GM23248 (cell line): Measurements from ENCODE around the gene PTGFRN. TPM values are rescaled to one million over a fixed set of nuclear protein-coding genes. Genes with fewer than 3 reads are reported as not detected.

Experiments used
- DNase-seq: peaks from one replicate; pipeline ENCODE4 v3.0.0-alpha.2; 2015
- H2AFZ ChIP-seq: fragments of 200-600 bp; sonication (generic); 2 replicates; pipeline ENCODE4 v1.6.1; 2016; ENCODE audit warnings: antibody characterized with exemption
- H3F3A ChIP-seq: fragments of 200-600 bp; sonication (generic); 2 replicates; pipeline ENCODE4 v1.6.1; 2016; ENCODE audit warnings: mild to moderate bottlenecking, antibody characterized with exemption, mixed run types; ENCODE audit not compliant: insufficient read depth
- H3K27ac ChIP-seq: fragments of 200-600 bp; sonication (generic); 2 replicates; pipeline ENCODE4 v1.5.1; 2016; ENCODE audit warnings: mild to moderate bottlenecking
- H3K27me3 ChIP-seq: fragments of 200-600 bp; sonication (generic); replicated peaks from 2 replicates; pipeline ENCODE4 v1.6.1; 2016; ENCODE audit warnings: mild to moderate bottlenecking; ENCODE audit not compliant: insufficient read depth
- H3K36me3 ChIP-seq: fragments of 200-600 bp; sonication (generic); 2 replicates; pipeline ENCODE4 v1.6.1; 2016; ENCODE audit warnings: low read depth, mild to moderate bottlenecking
- H3K4me1 ChIP-seq: fragments of 200-600 bp; sonication (generic); 2 replicates; pipeline ENCODE4 v1.6.1; 2016; ENCODE audit warnings: mild to moderate bottlenecking; ENCODE audit not compliant: insufficient read depth
- H3K4me2 ChIP-seq: fragments of 200-600 bp; sonication (generic); one replicate; pipeline ENCODE4 v1.6.1; 2016; ENCODE audit warnings: mild to moderate bottlenecking; ENCODE audit not compliant: unreplicated experiment
- H3K4me3 ChIP-seq: fragments of 200-600 bp; sonication (generic); 2 replicates; pipeline ENCODE4 v1.5.1; 2016; ENCODE audit warnings: mild to moderate bottlenecking
- H3K79me2 ChIP-seq: fragments of 200-600 bp; sonication (generic); 2 replicates; pipeline ENCODE4 v1.6.1; 2016; ENCODE audit warnings: mild to moderate bottlenecking; ENCODE audit not compliant: insufficient read depth
- H3K9ac ChIP-seq: fragments of 200-600 bp; sonication (generic); 2 replicates; pipeline ENCODE4 v1.6.1; 2016; ENCODE audit warnings: mild to moderate bottlenecking
- H3K9me2 ChIP-seq: fragments of 200-600 bp; sonication (generic); 2 replicates; pipeline ENCODE4 v1.6.1; 2016; ENCODE audit warnings: mixed run types, mild to moderate bottlenecking, moderate library complexity; ENCODE audit not compliant: insufficient read depth
- H3K9me3 ChIP-seq: fragments of 200-600 bp; sonication (generic); one replicate; pipeline ENCODE4 v1.6.1; 2017; ENCODE audit warnings: low read depth
- H4K20me1 ChIP-seq: fragments of 200-600 bp; sonication (generic); 2 replicates; pipeline ENCODE4 v1.6.0; 2016; ENCODE audit not compliant: insufficient read depth
- EZH2 ChIP-seq: fragments of 200-600 bp; sonication (generic); IDR thresholded peaks from 2 replicates; pipeline ENCODE4 v1.6.1; 2018; ENCODE audit warnings: antibody characterized with exemption, mild to moderate bottlenecking; ENCODE audit not compliant: insufficient read depth, poor library complexity, severe bottlenecking
- EZH2phosphoT487 ChIP-seq: fragments of 200-600 bp; sonication (generic); IDR thresholded peaks from 2 replicates; pipeline ENCODE4 v1.6.1; 2018; ENCODE audit warnings: antibody characterized with exemption, moderate library complexity, mild to moderate bottlenecking, low read depth; ENCODE audit not compliant: insufficient read depth
- WGBS, 2 experiments: methylation state at CpG; one replicate each; pipeline ENCODE4 v1.1.6; 2015 to 2017; ENCODE audit warnings: low lambda C conversion rate in 2 of 2, low coverage in 1 of 2; ENCODE audit errors: missing lambda C conversion rate in 2 of 2; 5-methylcytosine and 5-hydroxymethylcytosine counted together
- in situ Hi-C: fragments of 300-500 bp; cut with MboI; formaldehyde crosslinking; loops from 2 replicates; pipeline ENCODE4 v1.15.0; 2020
- polyA plus RNA-seq: library from polyadenylated mRNA; unstranded; fragments of >200 nt; fragmentation: Nextera tagmentation; extraction: Ambion mirVana; gene quantifications from 2 replicates; pipeline ENCODE4 v1.2.1, GENCODE V29; 2016
- total RNA-seq: library from RNA; depleted of rRNA; stranded (reverse); fragments of >200 nt; shearing (Covaris generic); gene quantifications from 2 replicates; pipeline ENCODE4 v1.2.3, GENCODE V29; 2014

The PTGFRN gene
- total and polyA plus RNA-seq, 2 experiments from 2014 or later, result 14.7 to 25.7 TPM

GRCh38 chr1:116911188-116911553 is 1.5 kb downstream of the PTGFRN start:
- Histone ChIP-seq H2AFZ (peak overlapping the region; percentile 87; the same call in 1 of the 2 replicates), H3K9me3 (no peaks in the 10 kb centered on the region), H3K79me2 (no peaks in the 10 kb centered on the region), H3K36me3 (no peaks in the 10 kb centered on the region), H3K27me3 (no peaks in the 10 kb centered on the region), H3K9me2 (no peaks in the 10 kb centered on the region), H3K9ac (peak overlapping the region; percentile 80; the same call in 1 of the 2 replicates), H3K27ac (no peak overlapping the region), H3K4me1 (no peaks in the 10 kb centered on the region), H4K20me1 (no peaks in the 10 kb centered on the region), H3K4me2 (peak overlapping the region; percentile 86), H3K4me3 (peak overlapping the region; percentile 79), H3F3A (peaks cover 3% of the 10 kb centered on the region; the same call in 1 of the 2 replicates)
- no peak for DNase-seq
- in situ Hi-C loops, result no loop called here
- WGBS, 2 experiments, result 77 to 79% methylated on average over 6 of the region's 6 CpGs
- TF ChIP-seq EZH2phosphoT487 (no peak), EZH2 (no peak)

GRCh38 chr1:116911779-116912469 is 2.2 kb downstream of the PTGFRN start:
- no peaks in the 10 kb centered on the region for H3K36me3 ChIP-seq
- no peak overlapping the region; the same call in 1 of the 2 replicates for H3K4me3 ChIP-seq
- peaks cover 3% of the 10 kb centered on the region; the same call in 1 of the 2 replicates for H3F3A ChIP-seq
- no peaks in the 10 kb centered on the region for H3K9me3 ChIP-seq
- no peak overlapping the region for H2AFZ ChIP-seq
- no peaks in the 10 kb centered on the region for H3K4me1 ChIP-seq
- H3K27me3 ChIP-seq, result no peaks in the 10 kb centered on the region
- H3K79me2 ChIP-seq, result no peaks in the 10 kb centered on the region
- no peaks in the 10 kb centered on the region for H3K9me2 ChIP-seq
- 83 to 88% methylated on average over 6 of the region's 6 CpGs for WGBS, 2 experiments
- no peak overlapping the region for H3K4me2 ChIP-seq
- in situ Hi-C loops, result no loop called here
- H4K20me1 ChIP-seq, result no peaks in the 10 kb centered on the region
- no peak overlapping the region for H3K27ac ChIP-seq
- TF ChIP-seq EZH2phosphoT487 (no peak), EZH2 (no peak)
- DNase-seq, result no peak
- H3K9ac ChIP-seq, result no peak overlapping the region

GRCh38 chr1:116912846-116913245 is 3.1 kb downstream of the PTGFRN start:
- no peak for DNase-seq
- TF ChIP-seq EZH2, result no peak
- Histone ChIP-seq H3K4me2 (no peak overlapping the region), H3F3A (peaks cover 3% of the 10 kb centered on the region; the same call in 1 of the 2 replicates), H3K4me3 (no peak overlapping the region), H3K9me2 (no peaks in the 10 kb centered on the region), H3K9ac (no peak overlapping the region), H2AFZ (no peak overlapping the region), H3K27ac (no peak overlapping the region), H4K20me1 (no peaks in the 10 kb centered on the region), H3K79me2 (no peaks in the 10 kb centered on the region), H3K4me1 (no peaks in the 10 kb centered on the region), H3K36me3 (no peaks in the 10 kb centered on the region), H3K9me3 (no peaks in the 10 kb centered on the region), H3K27me3 (no peaks in the 10 kb centered on the region)
- in situ Hi-C loops, result no loop called here
- 97 to 100% methylated on average over 2 of the region's 2 CpGs for WGBS, 2 experiments

- H3K4me3 ChIP-seq, result no peak overlapping the region
- H3K79me2 ChIP-seq, result no peaks in the 10 kb centered on the region
- no peak for DNase-seq
- H2AFZ ChIP-seq, result no peak overlapping the region
- in situ Hi-C loops, result no loop called here
- no peaks in the 10 kb centered on the region for H3K9me3 ChIP-seq
- no peak overlapping the region for H3K9ac ChIP-seq
- no peaks in the 10 kb centered on the region for H3K27me3 ChIP-seq
- H3F3A ChIP-seq, result peaks cover 3% of the 10 kb centered on the region; the same call in 1 of the 2 replicates
- no peaks in the 10 kb centered on the region for H3K4me1 ChIP-seq
- no peaks in the 10 kb centered on the region for H4K20me1 ChIP-seq
- H3K4me2 ChIP-seq, result no peak overlapping the region
- H3K36me3 ChIP-seq, result no peaks in the 10 kb centered on the region
- no peaks in the 10 kb centered on the region for H3K9me2 ChIP-seq
- H3K27ac ChIP-seq, result no peak overlapping the region
- TF ChIP-seq EZH2, result no peak
- TF ChIP-seq EZH2phosphoT487, result no peak
- 89 to 93% methylated on average over 4 of the region's 4 CpGs for WGBS, 2 experiments
These were observed 4.2 kb downstream of the PTGFRN start for GRCh38 chr1:116913941-116914340.

GRCh38 chr1:116914667-116915066 is 5.0 kb downstream of the PTGFRN start:
- in situ Hi-C loops, result no loop called here
- Histone ChIP-seq H3K4me2 (peak overlapping the region; percentile 21), H3K9ac (no peak overlapping the region), H3K27me3 (no peaks in the 10 kb centered on the region), H3K79me2 (no peaks in the 10 kb centered on the region), H3K9me2 (no peaks in the 10 kb centered on the region), H3K36me3 (no peaks in the 10 kb centered on the region), H4K20me1 (no peaks in the 10 kb centered on the region), H3K4me1 (no peaks in the 10 kb centered on the region), H3K9me3 (no peaks in the 10 kb centered on the region), H3K4me3 (no peak overlapping the region), H3F3A (peaks cover 3% of the 10 kb centered on the region; the same call in 1 of the 2 replicates), H2AFZ (no peak overlapping the region), H3K27ac (no peak overlapping the region)
- DNase-seq, result no peak
- WGBS, 2 experiments, result 91 to 93% methylated on average over 7 of the region's 7 CpGs
- TF ChIP-seq EZH2phosphoT487, result no peak
